Ishikawa (cell line): Measurements from ENCODE around the gene BTF3L4.

ENCODE experiments used
- CEBPB ChIP-seq: IDR thresholded peaks from 2 replicates; pipeline ENCODE4 v1.6.1; 2012
- CREB1 ChIP-seq: IDR thresholded peaks from 2 replicates; pipeline ENCODE4 v1.6.1; 2012; ENCODE audit warnings: low read depth
- EGR1 ChIP-seq: IDR thresholded peaks from 2 replicates; pipeline ENCODE4 v1.6.1; 2012
- EP300 ChIP-seq: IDR thresholded peaks from 2 replicates; pipeline ENCODE4 v1.6.1; 2012; ENCODE audit warnings: borderline replicate concordance
- FOXM1 ChIP-seq: IDR thresholded peaks from 2 replicates; pipeline ENCODE4 v1.6.1; 2012; ENCODE audit warnings: low read depth, borderline replicate concordance
- MAX ChIP-seq: IDR thresholded peaks from 2 replicates; pipeline ENCODE4 v1.6.1; 2012
- NFIC ChIP-seq: IDR thresholded peaks from 2 replicates; pipeline ENCODE4 v1.6.1; 2012
- RAD21 ChIP-seq: IDR thresholded peaks from 2 replicates; pipeline ENCODE4 v1.6.1; 2012; ENCODE audit warnings: low read depth
- TAF1 ChIP-seq: IDR thresholded peaks from 2 replicates; pipeline ENCODE4 v1.6.1; 2012; ENCODE audit warnings: low read depth, mild to moderate bottlenecking
- TCF12 ChIP-seq: IDR thresholded peaks from 2 replicates; pipeline ENCODE4 v1.6.1; 2012; ENCODE audit warnings: low read depth
- TEAD4 ChIP-seq: IDR thresholded peaks from 2 replicates; pipeline ENCODE4 v1.6.1; 2012
- YY1 ChIP-seq: IDR thresholded peaks from 2 replicates; pipeline ENCODE4 v1.6.1; 2012; ENCODE audit warnings: low read depth
- ZBTB7A ChIP-seq: IDR thresholded peaks from 2 replicates; pipeline ENCODE4 v1.6.1; 2012; ENCODE audit warnings: low read depth
- TF ChIP-seq, protein P1 (sequence below): IDR thresholded peaks from 2 replicates; pipeline ENCODE4 v1.6.1; 2012; ENCODE audit warnings: low read depth, mild to moderate bottlenecking
- TF ChIP-seq, protein P2 (sequence below): IDR thresholded peaks from 2 replicates; pipeline ENCODE4 v1.6.1; 2012

BTF3L4 gene

DNA sequence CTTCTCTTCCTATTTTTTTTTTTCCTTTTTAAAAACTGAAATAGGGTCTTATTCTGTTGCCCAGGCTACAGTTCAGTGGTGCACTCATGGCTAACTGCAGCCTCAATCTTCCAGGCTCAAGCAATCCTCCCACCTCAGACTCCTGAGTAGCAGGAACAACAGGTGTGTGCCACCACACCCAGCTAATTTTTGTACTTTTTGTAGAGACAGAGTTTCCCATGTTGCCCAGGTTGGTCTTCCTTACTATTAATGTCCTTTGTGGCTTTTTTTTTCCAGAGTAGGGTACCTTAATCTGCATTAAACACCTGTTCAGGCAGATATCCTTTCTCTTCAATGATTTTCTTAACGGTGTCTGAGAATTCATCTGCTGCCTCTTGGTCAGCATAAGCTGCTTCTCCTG, 18.2 kb upstream of the BTF3L4 start:
- TF ChIP-seq, protein P1, sequence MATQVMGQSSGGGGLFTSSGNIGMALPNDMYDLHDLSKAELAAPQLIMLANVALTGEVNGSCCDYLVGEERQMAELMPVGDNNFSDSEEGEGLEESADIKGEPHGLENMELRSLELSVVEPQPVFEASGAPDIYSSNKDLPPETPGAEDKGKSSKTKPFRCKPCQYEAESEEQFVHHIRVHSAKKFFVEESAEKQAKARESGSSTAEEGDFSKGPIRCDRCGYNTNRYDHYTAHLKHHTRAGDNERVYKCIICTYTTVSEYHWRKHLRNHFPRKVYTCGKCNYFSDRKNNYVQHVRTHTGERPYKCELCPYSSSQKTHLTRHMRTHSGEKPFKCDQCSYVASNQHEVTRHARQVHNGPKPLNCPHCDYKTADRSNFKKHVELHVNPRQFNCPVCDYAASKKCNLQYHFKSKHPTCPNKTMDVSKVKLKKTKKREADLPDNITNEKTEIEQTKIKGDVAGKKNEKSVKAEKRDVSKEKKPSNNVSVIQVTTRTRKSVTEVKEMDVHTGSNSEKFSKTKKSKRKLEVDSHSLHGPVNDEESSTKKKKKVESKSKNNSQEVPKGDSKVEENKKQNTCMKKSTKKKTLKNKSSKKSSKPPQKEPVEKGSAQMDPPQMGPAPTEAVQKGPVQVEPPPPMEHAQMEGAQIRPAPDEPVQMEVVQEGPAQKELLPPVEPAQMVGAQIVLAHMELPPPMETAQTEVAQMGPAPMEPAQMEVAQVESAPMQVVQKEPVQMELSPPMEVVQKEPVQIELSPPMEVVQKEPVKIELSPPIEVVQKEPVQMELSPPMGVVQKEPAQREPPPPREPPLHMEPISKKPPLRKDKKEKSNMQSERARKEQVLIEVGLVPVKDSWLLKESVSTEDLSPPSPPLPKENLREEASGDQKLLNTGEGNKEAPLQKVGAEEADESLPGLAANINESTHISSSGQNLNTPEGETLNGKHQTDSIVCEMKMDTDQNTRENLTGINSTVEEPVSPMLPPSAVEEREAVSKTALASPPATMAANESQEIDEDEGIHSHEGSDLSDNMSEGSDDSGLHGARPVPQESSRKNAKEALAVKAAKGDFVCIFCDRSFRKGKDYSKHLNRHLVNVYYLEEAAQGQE, result no peak
- no peak for TF ChIP-seq RAD21
- no peak for TF ChIP-seq YY1
- no peak for TF ChIP-seq CEBPB
- TF ChIP-seq MAX, result no peak
- no peak for TF ChIP-seq TEAD4
- TF ChIP-seq FOXM1, result no peak
- no peak for TF ChIP-seq NFIC
- no peak for TF ChIP-seq TAF1
- TF ChIP-seq, protein P2, sequence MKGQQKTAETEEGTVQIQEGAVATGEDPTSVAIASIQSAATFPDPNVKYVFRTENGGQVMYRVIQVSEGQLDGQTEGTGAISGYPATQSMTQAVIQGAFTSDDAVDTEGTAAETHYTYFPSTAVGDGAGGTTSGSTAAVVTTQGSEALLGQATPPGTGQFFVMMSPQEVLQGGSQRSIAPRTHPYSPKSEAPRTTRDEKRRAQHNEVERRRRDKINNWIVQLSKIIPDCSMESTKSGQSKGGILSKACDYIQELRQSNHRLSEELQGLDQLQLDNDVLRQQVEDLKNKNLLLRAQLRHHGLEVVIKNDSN, result no peak
- no peak for TF ChIP-seq ZBTB7A
- TF ChIP-seq TCF12, result no peak
- no peak for TF ChIP-seq EP300
- TF ChIP-seq CREB1, result no peak

DNA sequence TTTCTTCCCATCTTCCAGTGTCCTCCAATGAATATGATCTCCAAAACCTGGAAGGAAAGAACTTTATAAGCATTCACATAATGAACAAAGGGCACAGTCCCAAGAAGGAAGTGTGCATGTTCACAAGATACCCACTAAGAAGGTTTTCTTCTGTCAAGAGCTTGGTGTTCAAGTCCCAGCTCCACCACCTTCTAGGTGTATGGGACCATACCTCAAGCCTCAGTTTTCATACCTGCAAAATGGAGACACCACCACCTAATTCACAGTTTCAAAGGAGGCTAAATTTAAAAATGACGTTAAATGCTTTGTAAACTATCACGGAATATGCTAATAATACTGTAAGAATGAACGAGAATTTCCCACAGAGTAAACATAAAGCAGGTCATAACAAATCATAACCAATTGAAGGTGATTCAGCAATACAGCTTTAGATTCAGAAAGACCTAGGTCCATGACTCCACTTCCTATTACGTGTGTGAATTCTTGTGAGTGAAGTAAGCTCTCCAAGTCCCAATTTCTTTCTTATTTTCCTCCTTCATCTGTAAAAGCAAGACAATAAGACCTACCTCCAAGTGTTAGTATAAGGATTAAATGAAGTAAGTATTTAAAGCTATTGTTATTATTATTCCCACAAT, 14.4 kb upstream of the BTF3L4 start:
- TF ChIP-seq MAX (no peak), TAF1 (no peak), YY1 (no peak), ZBTB7A (no peak), TCF12 (no peak), TEAD4 (no peak), RAD21 (no peak), EGR1 (no peak), EP300 (no peak)

- no peak for TF ChIP-seq TAF1
- TF ChIP-seq EGR1, result no peak
- no peak for TF ChIP-seq ZBTB7A
- no peak for TF ChIP-seq MAX
- TF ChIP-seq, protein P2, result no peak
Observed at GRCh38 chr1:52045236-52045635, 10.9 kb upstream of the BTF3L4 start.

DNA sequence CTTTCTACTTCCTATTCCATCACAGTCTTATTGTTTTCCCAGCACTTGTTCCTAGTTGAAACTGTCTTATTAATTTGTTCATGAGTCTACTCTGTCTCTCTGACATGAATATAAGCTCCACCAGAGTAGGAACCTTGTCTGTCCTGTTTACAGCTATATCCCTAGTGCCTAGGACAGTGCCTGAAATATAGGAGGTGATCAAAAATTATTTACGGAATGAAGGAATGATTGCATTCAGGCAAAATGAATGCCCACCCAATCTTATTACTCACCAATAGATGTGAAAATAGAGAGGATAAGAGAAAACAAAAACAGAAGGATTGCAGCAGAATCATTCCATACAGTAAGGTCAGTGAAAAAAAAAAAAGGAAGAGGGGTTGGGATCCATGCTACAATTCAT, 2.2 kb upstream of the BTF3L4 start:
- TF ChIP-seq EP300, result no peak
- TF ChIP-seq ZBTB7A, result no peak
- TF ChIP-seq MAX, result no peak

GRCh38 chr1:52054496-52055065, 1.5 kb upstream of the BTF3L4 start:
- no peak for TF ChIP-seq TAF1
- no peak for TF ChIP-seq TCF12
- no peak for TF ChIP-seq NFIC
- no peak for TF ChIP-seq EGR1
- TF ChIP-seq RAD21, result no peak
- no peak for TF ChIP-seq CREB1

GRCh38 chr1:52055066-52055865, 829 bp upstream of the BTF3L4 start, which contains the start of gene TXNDC12:
Gene TXNDC12 (minus strand): TSS chr1:52055191. CDS start chr1:52055096, 95 bp downstream.
- TF ChIP-seq RAD21 (no peak), TAF1 (peak; percentile 82), EGR1 (no peak; the same call in 1 of the 2 replicates), CEBPB (peak; percentile 88), EP300 (no peak), MAX (peak; percentile 77), TCF12 (peak; percentile 32; the same call in 1 of the 2 replicates), YY1 (no peak), FOXM1 (0 out of 2 replicates have a peak, but pooled peaks have one; percentile 12), TEAD4 (no peak), CREB1 (peak; percentile 74), NFIC (no peak), ZBTB7A (no peak)
- TF ChIP-seq, protein P2, result no peak
- TF ChIP-seq, protein P1, result no peak
